ENCODE measurements around the gene EIF5A.

EIF5A gene

GRCh38 chr17:7357381-7357780 is 50.0 kb downstream of the EIF5A start:
- DNase-seq: no peak

GRCh38 chr17:7361906-7362305 is 54.5 kb downstream of the EIF5A start:
- no peak for DNase-seq
